Measurements from ENCODE around the gene PLSCR4.

PLSCR4 gene

DNA sequence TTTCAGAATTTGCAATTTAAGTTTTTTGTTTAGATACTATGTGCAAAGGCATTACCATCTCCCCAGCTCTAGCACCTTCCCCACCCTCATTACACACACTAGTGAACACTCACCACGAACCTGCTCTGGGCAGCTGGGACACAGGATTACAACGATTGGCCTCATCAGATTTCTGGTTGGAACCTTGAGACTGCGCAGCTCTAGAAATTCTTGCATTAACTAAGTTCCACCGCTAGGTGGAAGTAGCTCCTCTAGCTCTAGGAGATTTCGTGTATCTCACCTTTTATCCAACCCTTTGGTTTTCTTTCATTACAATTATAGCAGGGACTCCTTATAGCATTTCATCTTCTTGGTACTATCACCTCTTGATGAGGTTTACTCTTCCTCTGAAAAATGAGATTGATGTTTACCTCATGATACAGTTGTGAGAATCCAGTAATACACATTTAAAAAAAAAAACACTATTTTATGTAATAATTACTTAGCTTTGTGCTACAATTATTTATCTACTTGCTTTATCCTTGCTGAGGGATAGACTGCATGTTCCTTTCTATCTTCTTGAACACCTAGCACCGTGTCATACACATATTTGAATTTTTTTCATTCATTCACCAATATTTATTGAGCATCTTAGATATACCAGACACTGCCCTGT lies 61.3 kb downstream of the PLSCR4 start:
- TF ChIP-seq FOXP2 (optimal IDR thresholded peaks at IDR 0.05; ENCODE audit: borderline replicate concordance, extremely low read depth, extremely low read length, insufficient read depth) (no peak), POLR2AphosphoS5 (IDR thresholded peaks at IDR 0.05; ENCODE audit: low read depth, low read length) (no peak), TAF1 (IDR thresholded peaks at IDR 0.05; ENCODE audit: borderline replicate concordance, insufficient read depth, low read length) (no peak), SIN3A (IDR thresholded peaks at IDR 0.05; ENCODE audit: borderline replicate concordance, insufficient read depth, low read length) (no peak)
- TF ChIP-seq, protein P1, sequence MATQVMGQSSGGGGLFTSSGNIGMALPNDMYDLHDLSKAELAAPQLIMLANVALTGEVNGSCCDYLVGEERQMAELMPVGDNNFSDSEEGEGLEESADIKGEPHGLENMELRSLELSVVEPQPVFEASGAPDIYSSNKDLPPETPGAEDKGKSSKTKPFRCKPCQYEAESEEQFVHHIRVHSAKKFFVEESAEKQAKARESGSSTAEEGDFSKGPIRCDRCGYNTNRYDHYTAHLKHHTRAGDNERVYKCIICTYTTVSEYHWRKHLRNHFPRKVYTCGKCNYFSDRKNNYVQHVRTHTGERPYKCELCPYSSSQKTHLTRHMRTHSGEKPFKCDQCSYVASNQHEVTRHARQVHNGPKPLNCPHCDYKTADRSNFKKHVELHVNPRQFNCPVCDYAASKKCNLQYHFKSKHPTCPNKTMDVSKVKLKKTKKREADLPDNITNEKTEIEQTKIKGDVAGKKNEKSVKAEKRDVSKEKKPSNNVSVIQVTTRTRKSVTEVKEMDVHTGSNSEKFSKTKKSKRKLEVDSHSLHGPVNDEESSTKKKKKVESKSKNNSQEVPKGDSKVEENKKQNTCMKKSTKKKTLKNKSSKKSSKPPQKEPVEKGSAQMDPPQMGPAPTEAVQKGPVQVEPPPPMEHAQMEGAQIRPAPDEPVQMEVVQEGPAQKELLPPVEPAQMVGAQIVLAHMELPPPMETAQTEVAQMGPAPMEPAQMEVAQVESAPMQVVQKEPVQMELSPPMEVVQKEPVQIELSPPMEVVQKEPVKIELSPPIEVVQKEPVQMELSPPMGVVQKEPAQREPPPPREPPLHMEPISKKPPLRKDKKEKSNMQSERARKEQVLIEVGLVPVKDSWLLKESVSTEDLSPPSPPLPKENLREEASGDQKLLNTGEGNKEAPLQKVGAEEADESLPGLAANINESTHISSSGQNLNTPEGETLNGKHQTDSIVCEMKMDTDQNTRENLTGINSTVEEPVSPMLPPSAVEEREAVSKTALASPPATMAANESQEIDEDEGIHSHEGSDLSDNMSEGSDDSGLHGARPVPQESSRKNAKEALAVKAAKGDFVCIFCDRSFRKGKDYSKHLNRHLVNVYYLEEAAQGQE (IDR thresholded peaks at IDR 0.05; ENCODE audit: insufficient read depth in 1 of 2, low read depth in 2 of 2, low read length in 2 of 2) = no peak

DNA sequence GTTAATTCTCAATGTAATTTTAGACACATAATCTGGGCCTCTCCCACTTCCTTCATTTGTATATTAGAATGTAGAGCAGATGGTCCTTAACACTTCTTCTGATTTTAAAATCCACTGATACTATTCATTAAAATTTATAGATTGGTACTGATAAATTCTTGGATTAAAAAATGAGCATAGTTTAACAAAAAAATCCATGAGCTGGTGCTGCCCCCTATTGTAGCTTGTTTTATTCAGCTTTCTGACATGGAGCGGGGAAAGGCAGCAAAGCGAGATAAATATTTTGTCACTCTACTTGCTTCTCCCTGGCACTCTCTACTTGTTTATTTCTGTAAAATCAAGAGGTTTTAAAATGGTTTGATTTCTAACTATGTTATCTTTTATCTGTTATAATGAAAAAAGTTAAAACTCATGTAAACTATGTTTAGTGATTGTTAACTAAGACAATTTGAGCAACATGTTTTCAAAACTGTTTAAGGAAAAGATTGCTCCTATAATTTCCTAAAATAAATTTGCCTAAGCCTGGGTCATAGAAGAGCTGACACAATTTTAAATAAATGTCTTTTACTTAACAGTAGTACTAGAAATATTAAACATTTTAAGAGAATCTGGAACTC lies 63.5 kb downstream of the PLSCR4 start:
- TF ChIP-seq, protein P1 (IDR thresholded peaks at IDR 0.05; ENCODE audit: insufficient read depth in 1 of 2, low read depth in 2 of 2, low read length in 2 of 2) = no peak
- TF ChIP-seq FOXP2 (optimal IDR thresholded peaks at IDR 0.05; ENCODE audit: borderline replicate concordance, extremely low read depth, extremely low read length, insufficient read depth) (no peak), POLR2AphosphoS5 (IDR thresholded peaks at IDR 0.05; ENCODE audit: low read depth, low read length) (no peak), SIN3A (IDR thresholded peaks at IDR 0.05; ENCODE audit: borderline replicate concordance, insufficient read depth, low read length) (no peak), TAF1 (IDR thresholded peaks at IDR 0.05; ENCODE audit: borderline replicate concordance, insufficient read depth, low read length) (no peak)

DNA sequence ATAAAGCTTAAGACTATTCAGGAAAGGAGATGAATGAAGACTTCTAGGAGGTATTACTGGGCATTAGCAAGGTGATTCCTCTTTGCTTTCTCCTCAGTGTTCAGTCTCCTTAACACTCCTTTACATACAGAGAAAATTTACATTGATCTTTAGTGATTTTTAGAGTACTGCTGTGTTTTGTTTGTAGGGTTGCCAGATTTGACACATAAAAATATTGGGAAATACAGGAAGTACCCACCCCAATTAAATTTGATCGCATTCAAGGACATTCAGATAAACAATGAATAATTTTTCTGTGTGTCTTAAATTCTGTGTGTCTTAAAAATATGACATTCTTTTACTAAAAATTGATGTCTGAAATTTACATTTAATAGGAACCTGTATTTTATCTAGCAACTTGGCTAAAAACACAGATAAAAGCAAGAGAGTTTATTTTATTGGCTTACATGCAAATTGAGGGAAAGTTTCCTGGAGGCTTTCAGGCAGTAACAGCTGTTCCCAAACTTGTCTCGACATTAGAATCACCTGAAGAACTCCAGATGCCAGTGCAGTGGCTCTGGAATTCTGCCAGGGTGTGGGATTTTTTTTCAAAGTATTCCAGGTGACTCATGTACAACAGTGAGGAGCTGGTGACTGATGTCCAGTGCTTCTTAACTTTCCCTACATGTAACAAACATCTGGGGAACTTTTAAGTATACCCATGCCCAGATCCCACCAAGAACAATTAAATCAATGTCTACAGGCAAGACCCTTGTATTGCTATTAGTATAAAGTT lies 66.5 kb downstream of the PLSCR4 start:
- TF ChIP-seq FOXP2 (optimal IDR thresholded peaks at IDR 0.05; ENCODE audit: borderline replicate concordance, extremely low read depth, extremely low read length, insufficient read depth) (no peak), TAF1 (IDR thresholded peaks at IDR 0.05; ENCODE audit: borderline replicate concordance, insufficient read depth, low read length) (no peak), SIN3A (IDR thresholded peaks at IDR 0.05; ENCODE audit: borderline replicate concordance, insufficient read depth, low read length) (no peak), POLR2AphosphoS5 (IDR thresholded peaks at IDR 0.05; ENCODE audit: low read depth, low read length) (no peak)
- TF ChIP-seq, protein P1 (IDR thresholded peaks at IDR 0.05; ENCODE audit: insufficient read depth in 1 of 2, low read depth in 2 of 2, low read length in 2 of 2) = no peak

DNA sequence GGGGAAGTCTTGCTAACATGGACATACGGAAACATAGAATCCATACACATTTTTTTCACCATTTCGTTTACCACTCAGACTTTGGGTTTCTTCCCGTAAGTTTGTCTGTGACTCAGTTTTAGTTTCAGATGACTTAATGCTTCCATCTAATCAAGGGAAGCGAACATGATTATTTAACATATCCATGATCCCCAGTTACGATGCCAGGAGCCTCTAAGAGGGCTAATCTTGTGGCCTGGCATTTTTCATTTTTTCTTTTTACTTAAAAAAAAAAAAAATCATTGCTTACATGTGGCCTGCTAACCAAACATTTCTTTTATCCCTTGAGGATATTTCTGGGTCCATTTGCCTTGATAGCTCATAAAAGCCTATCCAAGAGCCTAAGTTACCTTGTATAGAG lies 69.7 kb downstream of the PLSCR4 start:
- TF ChIP-seq FOXP2 (optimal IDR thresholded peaks at IDR 0.05; ENCODE audit: borderline replicate concordance, extremely low read depth, extremely low read length, insufficient read depth) = no peak
- TF ChIP-seq, protein P1 (IDR thresholded peaks at IDR 0.05; ENCODE audit: insufficient read depth in 1 of 2, low read depth in 2 of 2, low read length in 2 of 2) = no peak
- TF ChIP-seq TAF1 (IDR thresholded peaks at IDR 0.05; ENCODE audit: borderline replicate concordance, insufficient read depth, low read length) = no peak
- no peak for TF ChIP-seq POLR2AphosphoS5 (IDR thresholded peaks at IDR 0.05; ENCODE audit: low read depth, low read length)
- TF ChIP-seq SIN3A (IDR thresholded peaks at IDR 0.05; ENCODE audit: borderline replicate concordance, insufficient read depth, low read length) = no peak
